Coronary artery (tissue), 2 donors: ENCODE data around the gene FLRT1.

ENCODE experiments used
- DNase-seq: peaks from one replicate; pipeline ENCODE4 v3.0.0-alpha.2; 2017; ENCODE audit warnings: low spot score
- H3K27ac ChIP-seq, 2 donors: fragments of 200-600 bp; sonication (generic); one replicate each; pipeline ENCODE4 v1.5.1; 2016 to 2019
- H3K4me3 ChIP-seq: fragments of 200-600 bp; sonication (generic); 2 replicates; pipeline ENCODE4 v1.5.1; 2016; ENCODE audit warnings: mild to moderate bottlenecking, moderate library complexity
- TF ChIP-seq, protein P1 (sequence below): fragments of 200-600 bp; sonication (generic); IDR thresholded peaks from one replicate; pipeline ENCODE4 v1.5.1; 2019; ENCODE audit warnings: antibody characterized with exemption

The FLRT1 gene

DNA sequence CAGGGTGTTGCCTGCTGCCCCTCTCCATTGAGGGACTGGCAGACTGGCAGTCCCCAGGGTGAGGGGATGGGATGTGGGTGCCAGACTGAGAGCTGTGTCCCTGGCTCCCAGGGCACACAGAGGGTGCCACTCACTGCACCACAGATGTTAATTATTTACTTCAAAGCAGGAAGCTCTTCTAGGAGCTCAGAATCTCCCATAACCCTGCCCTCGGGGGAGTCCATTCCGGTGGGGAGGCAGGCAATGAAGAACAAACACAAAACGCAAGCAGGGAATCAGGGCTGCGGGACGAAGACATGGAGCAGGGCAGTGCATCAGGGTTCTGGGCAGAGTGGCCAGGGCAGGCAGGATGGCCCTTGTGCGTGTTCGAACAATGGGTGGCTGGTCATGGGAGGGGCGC lies 24.4 kb upstream of the FLRT1 start:
- no peak overlapping the region for H3K27ac ChIP-seq
- TF ChIP-seq, protein P1, sequence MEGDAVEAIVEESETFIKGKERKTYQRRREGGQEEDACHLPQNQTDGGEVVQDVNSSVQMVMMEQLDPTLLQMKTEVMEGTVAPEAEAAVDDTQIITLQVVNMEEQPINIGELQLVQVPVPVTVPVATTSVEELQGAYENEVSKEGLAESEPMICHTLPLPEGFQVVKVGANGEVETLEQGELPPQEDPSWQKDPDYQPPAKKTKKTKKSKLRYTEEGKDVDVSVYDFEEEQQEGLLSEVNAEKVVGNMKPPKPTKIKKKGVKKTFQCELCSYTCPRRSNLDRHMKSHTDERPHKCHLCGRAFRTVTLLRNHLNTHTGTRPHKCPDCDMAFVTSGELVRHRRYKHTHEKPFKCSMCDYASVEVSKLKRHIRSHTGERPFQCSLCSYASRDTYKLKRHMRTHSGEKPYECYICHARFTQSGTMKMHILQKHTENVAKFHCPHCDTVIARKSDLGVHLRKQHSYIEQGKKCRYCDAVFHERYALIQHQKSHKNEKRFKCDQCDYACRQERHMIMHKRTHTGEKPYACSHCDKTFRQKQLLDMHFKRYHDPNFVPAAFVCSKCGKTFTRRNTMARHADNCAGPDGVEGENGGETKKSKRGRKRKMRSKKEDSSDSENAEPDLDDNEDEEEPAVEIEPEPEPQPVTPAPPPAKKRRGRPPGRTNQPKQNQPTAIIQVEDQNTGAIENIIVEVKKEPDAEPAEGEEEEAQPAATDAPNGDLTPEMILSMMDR, result no peak
- H3K4me3 ChIP-seq, result no peak overlapping the region
- no peak for DNase-seq

DNA sequence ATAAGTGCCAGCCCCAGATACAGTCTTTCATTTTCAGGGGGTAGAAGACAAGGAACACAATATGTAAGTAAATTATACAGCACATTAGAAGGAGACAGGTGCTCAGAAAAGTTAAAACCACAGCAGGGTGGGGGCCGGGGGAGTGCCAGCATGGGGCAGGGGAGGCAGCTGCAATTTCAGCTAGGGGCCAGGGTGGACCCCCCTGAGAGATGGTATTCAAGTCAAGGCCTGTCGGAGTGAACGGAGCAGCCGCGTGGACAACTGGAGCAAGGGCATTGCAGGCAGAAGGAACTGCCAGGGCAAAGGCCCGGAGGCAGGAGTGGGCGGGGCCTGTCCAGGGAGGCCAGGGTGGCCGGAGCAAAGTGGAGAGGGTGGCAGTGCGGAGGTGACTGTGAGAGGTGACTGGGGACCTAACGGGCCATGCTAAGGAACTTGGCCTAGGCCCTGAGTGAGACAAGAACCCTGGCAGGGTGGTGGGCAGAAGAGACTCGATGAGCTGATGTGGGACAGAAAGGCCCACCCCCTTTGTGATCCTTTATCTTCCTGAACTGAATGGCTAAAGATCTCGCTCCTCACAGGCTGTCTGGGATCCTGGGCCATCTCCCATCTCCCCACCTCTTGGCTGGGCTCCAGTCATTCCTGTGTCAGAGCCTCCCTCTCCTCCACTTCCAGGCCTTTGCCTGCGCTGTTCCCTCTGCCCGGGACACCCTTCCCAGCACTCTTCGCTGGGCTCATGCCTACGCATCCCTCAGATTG lies 22.4 kb upstream of the FLRT1 start:
- Histone ChIP-seq H3K27ac (no peak overlapping the region), H3K4me3 (no peak overlapping the region)
- no peak for DNase-seq
- TF ChIP-seq, protein P1, result no peak

DNA sequence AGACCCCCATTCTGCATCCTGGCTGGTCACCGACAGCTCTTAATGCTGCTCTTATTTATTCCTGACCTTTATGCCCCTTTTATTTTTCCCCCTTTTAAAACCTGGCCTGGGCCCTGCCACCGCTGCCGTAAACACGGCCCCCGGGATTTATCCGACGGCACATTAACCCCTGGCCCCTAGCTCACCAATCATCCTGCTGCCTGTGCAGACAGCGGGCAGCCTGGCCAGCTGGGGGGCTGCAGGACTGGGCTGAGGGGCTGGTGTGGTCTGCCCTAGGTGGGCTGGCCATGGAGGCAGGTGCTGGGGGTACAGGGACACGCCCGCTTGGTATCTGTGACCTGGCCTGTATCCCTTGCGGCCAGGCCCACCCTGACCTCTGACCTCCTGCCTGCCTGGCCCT lies 21.4 kb upstream of the FLRT1 start:
- no peak for DNase-seq
- no peak overlapping the region for H3K27ac ChIP-seq
- no peak overlapping the region for H3K4me3 ChIP-seq
- TF ChIP-seq, protein P1, result no peak

DNA sequence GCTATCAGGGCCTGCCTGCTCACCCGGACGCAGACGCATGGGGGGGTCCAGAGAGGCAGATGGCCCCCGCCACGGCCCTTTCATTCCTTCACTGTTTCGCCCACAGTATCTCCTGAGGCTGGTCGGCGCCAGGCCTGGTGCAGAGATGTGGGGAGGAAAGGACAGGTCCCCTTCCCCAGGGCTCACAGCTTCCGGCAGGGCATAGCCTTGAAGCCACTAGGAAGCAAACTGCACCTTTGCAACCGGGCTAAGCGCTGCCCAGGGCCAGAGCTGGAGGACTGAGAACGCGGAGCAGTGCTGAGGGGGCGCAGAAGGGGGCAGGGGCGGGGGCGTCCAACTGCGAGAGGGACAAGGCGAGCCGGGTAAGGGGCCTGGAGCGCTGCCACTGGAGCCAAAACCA lies 20.2 kb upstream of the FLRT1 start:
- Histone ChIP-seq H3K27ac (no peak overlapping the region), H3K4me3 (no peak overlapping the region)
- no peak for DNase-seq
- TF ChIP-seq, protein P1, result no peak

DNA sequence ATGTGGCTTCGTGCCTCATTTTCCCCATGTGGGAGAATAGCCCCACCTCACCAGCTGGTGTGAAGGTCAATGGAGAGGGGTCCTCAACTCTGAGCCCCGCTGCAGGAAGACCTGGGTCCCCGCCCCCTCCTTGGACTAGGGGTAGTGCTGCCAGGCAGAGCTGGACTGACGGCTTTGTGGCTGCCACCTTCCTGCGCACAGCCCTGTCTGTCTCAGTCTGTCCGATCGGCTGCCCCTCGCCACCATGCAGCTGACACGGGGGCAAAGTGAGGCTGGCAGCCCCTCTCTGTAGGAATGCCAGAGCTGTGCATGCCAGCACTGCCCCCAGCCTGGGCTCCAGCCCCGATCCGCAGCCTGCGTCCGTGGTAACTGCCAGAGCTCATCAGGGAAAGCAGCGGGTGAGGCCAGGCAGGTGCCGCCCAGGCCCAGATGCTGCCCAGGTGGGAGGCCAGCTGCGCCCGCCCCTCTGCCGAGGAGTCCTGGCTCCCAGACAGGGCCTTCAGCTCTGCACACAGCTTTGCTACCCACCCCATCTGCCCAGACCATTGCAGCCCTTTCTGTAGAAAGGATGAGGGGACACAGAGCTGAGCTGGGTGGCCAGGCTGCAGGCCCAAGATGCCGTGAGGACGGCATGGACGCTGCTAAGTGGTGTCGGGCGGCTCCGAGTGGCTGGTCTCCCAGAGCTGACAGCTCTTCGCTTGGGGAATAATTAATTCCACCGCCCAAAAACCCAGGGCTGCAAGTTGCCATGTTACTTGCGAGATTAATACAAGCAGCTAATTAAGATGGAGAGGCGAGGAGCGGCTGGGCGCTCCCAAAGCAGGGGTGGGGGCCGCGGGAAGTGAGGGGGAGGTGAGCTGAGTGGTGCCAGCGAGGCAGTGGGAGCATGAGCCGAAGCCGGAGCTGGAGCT lies 19.5 kb upstream of the FLRT1 start:
- TF ChIP-seq, protein P1, result no peak
- H3K27ac ChIP-seq, result no peak overlapping the region
- no peak overlapping the region for H3K4me3 ChIP-seq
- DNase-seq, result no peak

DNA sequence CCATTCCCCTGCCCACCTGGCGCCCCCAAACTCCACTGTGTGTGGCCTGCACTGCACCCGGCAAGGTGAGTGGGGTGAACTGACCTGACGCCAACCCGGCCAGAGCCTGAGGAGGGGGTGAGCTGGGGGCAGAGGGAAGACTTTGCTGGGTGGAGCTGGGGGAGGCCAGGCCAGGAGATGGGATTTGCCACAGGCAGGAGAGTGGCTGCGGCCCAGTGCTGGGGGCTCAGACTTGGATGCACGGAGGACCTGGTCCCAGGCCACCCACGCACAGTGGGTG lies 17.8 kb upstream of the FLRT1 start:
- DNase-seq, result no peak
- TF ChIP-seq, protein P1, result no peak
- H3K4me3 ChIP-seq, result no peak overlapping the region
- H3K27ac ChIP-seq, result no peak overlapping the region

DNA sequence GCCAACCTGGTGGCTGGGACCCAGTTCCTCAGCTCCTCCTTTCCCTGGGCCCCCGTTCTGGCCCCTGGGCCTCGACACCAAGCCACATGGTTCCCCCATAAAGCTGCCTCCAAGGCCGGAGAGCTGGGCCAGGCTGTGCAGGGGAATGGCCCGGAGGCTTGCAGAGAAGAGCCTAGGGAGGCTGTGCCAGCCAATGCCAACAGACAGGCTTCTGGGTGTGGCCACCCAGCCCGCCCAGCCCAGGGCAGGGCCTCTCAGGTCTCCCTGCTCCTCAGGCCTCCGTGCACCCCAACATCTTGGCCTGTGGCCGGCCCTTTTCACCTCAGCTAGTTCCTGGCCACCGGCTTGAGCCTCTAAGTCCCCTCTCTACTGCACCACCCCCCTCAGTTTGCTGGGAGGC lies 17.4 kb upstream of the FLRT1 start:
- H3K4me3 ChIP-seq, result no peak overlapping the region
- no peak for DNase-seq
- TF ChIP-seq, protein P1, result no peak
- no peak overlapping the region for H3K27ac ChIP-seq
